Karpas-422 (cell line): Measurements from ENCODE around the gene FAHD1. TPM values are rescaled to one million over a fixed set of nuclear protein-coding genes. Genes with fewer than 3 reads are reported as not detected.

Experiments used
- DNase-seq: peaks from one replicate; pipeline ENCODE4 v3.0.0-alpha.2; 2015
- H2AFZ ChIP-seq: fragments of 200-600 bp; sonication (generic); 2 replicates; pipeline ENCODE4 v1.6.1; 2014; ENCODE audit warnings: antibody characterized with exemption, low read length, mixed read lengths
- H3K27ac ChIP-seq: fragments of 200-600 bp; sonication (generic); 2 replicates; pipeline ENCODE4 v1.5.1; 2014; ENCODE audit warnings: mild to moderate bottlenecking, low read length, moderate library complexity
- H3K27me3 ChIP-seq: fragments of 200-600 bp; sonication (generic); 2 replicates; pipeline ENCODE4 v1.6.1; 2014; ENCODE audit warnings: low read length, mixed read lengths
- H3K36me3 ChIP-seq: fragments of 200-600 bp; sonication (generic); 2 replicates; pipeline ENCODE4 v1.6.1; 2014; ENCODE audit warnings: low read length, mixed read lengths; ENCODE audit not compliant: insufficient read depth
- H3K4me1 ChIP-seq: fragments of 200-600 bp; sonication (generic); 2 replicates; pipeline ENCODE4 v1.6.1; 2014; ENCODE audit warnings: mild to moderate bottlenecking, low read length, mixed read lengths
- H3K4me2 ChIP-seq: fragments of 200-600 bp; sonication (generic); 2 replicates; pipeline ENCODE4 v1.6.1; 2014; ENCODE audit warnings: low read length, low read depth, mild to moderate bottlenecking; ENCODE audit not compliant: poor library complexity, severe bottlenecking
- H3K4me3 ChIP-seq: fragments of 200-600 bp; sonication (generic); 2 replicates; pipeline ENCODE4 v1.5.1; 2014; ENCODE audit warnings: mild to moderate bottlenecking, antibody characterized with exemption, low read length, mixed read lengths
- H3K79me2 ChIP-seq: fragments of 200-600 bp; sonication (generic); 2 replicates; pipeline ENCODE4 v1.6.1; 2014; ENCODE audit warnings: mild to moderate bottlenecking, low read length, mixed read lengths
- H3K9ac ChIP-seq: fragments of 200-600 bp; sonication (generic); 2 replicates; pipeline ENCODE4 v1.6.0; 2014; ENCODE audit warnings: low read length
- H3K9me2 ChIP-seq: fragments of 200-600 bp; sonication (generic), shearing (Covaris generic); replicated peaks from 2 replicates; pipeline ENCODE4 v1.6.0; 2014; ENCODE audit warnings: mild to moderate bottlenecking, low read length, moderate library complexity; ENCODE audit not compliant: insufficient read depth
- H3K9me3 ChIP-seq: fragments of 300-700, 200-600 bp; sonication (generic); 2 replicates; pipeline ENCODE4 v1.6.1; 2014; ENCODE audit warnings: low read length, mixed read lengths
- H4K20me1 ChIP-seq: fragments of 200-600 bp; sonication (generic); 2 replicates; pipeline ENCODE4 v1.6.1; 2014; ENCODE audit warnings: mild to moderate bottlenecking, antibody characterized with exemption, low read length, low read depth; ENCODE audit not compliant: insufficient read depth
- total RNA-seq: library from RNA; depleted of rRNA; stranded (reverse); fragments of >200 nt; shearing (Covaris generic); gene quantifications from 2 replicates; pipeline ENCODE4 v1.2.3, GENCODE V29; 2014; ENCODE audit warnings: low replicate concordance

The FAHD1 gene
- total RNA-seq, 1 experiment from 2014 or later = 12.6 TPM

DNA sequence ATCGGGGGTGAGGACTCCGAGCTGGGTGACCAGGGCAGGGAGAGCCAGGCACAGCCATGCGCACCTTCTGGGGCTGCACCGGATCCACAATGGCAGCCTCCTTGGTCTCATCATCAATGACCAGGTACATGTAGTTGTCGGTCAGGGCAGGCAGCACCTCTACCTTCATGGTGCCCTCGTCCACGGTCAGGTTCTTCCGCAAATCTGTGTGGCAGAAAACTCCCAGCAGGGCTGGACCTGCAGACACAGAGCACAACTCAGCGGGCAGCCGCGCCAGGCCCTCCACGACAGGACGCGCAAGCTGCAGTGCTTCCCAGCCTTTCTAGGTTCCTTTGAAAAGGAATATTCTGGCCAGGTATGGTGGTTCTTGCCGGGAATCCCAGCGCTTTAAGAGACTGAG lies 4.2 kb upstream of the FAHD1 start:
- peaks cover 13% of the 10 kb centered on the region for H3K4me1 ChIP-seq
- no peak overlapping the region for H3K4me3 ChIP-seq
- H3K79me2 ChIP-seq = peaks cover 6% of the 10 kb centered on the region
- H3K4me2 ChIP-seq = no peak overlapping the region
- H3K9me3 ChIP-seq = no peaks in the 10 kb centered on the region
- H3K9me2 ChIP-seq = no peaks in the 10 kb centered on the region
- H2AFZ ChIP-seq = no peak overlapping the region
- no peaks in the 10 kb centered on the region for H4K20me1 ChIP-seq
- no peak overlapping the region for H3K27ac ChIP-seq
- DNase-seq = no peak
- no peak overlapping the region for H3K9ac ChIP-seq
- no peaks in the 10 kb centered on the region for H3K36me3 ChIP-seq
- H3K27me3 ChIP-seq = no peaks in the 10 kb centered on the region

DNA sequence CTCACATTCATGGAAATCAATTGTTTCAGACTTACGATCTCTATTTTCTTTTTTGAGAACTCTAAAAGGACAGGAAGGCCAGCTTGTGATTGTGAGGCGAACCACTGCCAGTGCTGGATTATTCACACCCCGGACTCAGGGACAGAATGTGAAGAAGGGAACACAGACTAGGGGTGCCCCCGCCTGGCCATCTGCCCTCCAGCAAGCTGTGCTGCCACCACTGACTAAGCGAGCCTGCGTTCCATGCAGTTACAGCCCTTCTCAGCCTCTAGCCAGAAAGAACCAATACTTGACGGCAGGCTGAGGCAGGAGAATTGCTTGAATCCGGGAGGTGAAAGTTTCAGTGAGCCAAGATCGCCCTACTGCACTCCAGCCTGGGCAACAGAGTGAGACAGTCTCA lies 3.2 kb upstream of the FAHD1 start:
- Histone ChIP-seq H3K4me2 (no peak overlapping the region), H4K20me1 (no peaks in the 10 kb centered on the region), H3K36me3 (no peaks in the 10 kb centered on the region), H3K4me3 (no peak overlapping the region), H2AFZ (no peak overlapping the region), H3K27ac (no peak overlapping the region), H3K79me2 (peaks cover 15% of the 10 kb centered on the region), H3K27me3 (no peaks in the 10 kb centered on the region), H3K9me2 (no peaks in the 10 kb centered on the region), H3K9me3 (no peaks in the 10 kb centered on the region), H3K4me1 (peaks cover 23% of the 10 kb centered on the region), H3K9ac (peak overlapping the region; percentile 23; the same call in 1 of the 2 replicates)
- DNase-seq = peak; percentile 88

DNA sequence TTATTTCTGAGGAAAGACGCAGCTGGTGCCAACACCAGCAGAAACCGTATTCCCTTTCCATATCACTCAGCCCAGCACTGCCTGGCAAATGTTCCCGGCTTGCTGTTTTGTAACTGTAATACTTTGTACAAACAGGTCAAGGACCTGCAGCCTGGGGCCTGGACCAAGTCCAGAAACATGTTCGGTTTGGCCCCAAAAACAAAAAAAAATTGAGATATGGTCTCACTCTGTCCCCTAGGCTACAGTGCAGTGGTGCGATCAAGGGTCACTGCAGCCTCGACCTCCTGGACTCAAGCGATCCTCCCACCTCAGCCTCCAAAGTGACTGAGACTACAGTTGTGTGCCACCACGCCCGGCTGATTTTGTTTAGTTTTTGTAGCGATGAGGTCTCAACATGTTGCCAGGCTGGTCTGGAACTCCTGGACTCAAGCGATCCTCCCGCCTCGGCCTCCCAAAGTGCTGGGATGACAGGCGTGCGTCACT lies 1.6 kb upstream of the FAHD1 start:
- no peak for DNase-seq
- Histone ChIP-seq H3K27ac (no peak overlapping the region), H3K4me1 (peaks cover 31% of the 10 kb centered on the region), H3K36me3 (no peaks in the 10 kb centered on the region), H2AFZ (no peak overlapping the region), H3K9me2 (no peaks in the 10 kb centered on the region), H3K4me2 (peak overlapping the region; percentile 86), H3K9ac (peak overlapping the region; percentile 71), H3K4me3 (peak overlapping the region; percentile 74), H3K79me2 (peaks cover 19% of the 10 kb centered on the region), H3K9me3 (no peaks in the 10 kb centered on the region), H4K20me1 (no peaks in the 10 kb centered on the region), H3K27me3 (no peaks in the 10 kb centered on the region)

- no peak overlapping the region for H2AFZ ChIP-seq
- H3K27me3 ChIP-seq = no peaks in the 10 kb centered on the region
- H4K20me1 ChIP-seq = no peaks in the 10 kb centered on the region
- peaks cover 31% of the 10 kb centered on the region for H3K4me1 ChIP-seq
- H3K4me3 ChIP-seq = peak overlapping the region; percentile 74
- peak overlapping the region; percentile 86 for H3K4me2 ChIP-seq
- DNase-seq = peak; percentile 85
- peak overlapping the region; percentile 80 for H3K9ac ChIP-seq
- H3K9me2 ChIP-seq = no peaks in the 10 kb centered on the region
- H3K79me2 ChIP-seq = peaks cover 19% of the 10 kb centered on the region
- H3K9me3 ChIP-seq = no peaks in the 10 kb centered on the region
- H3K36me3 ChIP-seq = no peaks in the 10 kb centered on the region
- no peak overlapping the region for H3K27ac ChIP-seq
Observed at GRCh38 chr16:1825864-1826690, 929 bp upstream of the FAHD1 start.

- Histone ChIP-seq H3K4me1 (peaks cover 31% of the 10 kb centered on the region), H3K4me3 (peak overlapping the region; percentile 9; the same call in 1 of the 2 replicates), H3K27ac (no peak overlapping the region), H4K20me1 (no peaks in the 10 kb centered on the region), H3K9ac (peak overlapping the region; percentile 42), H2AFZ (no peak overlapping the region), H3K9me3 (no peaks in the 10 kb centered on the region), H3K36me3 (no peaks in the 10 kb centered on the region), H3K9me2 (no peaks in the 10 kb centered on the region), H3K27me3 (no peaks in the 10 kb centered on the region), H3K79me2 (peaks cover 19% of the 10 kb centered on the region), H3K4me2 (peak overlapping the region; percentile 85)
- DNase-seq = no peak
Observed at GRCh38 chr16:1828645-1829410, 1.8 kb downstream of the FAHD1 start.

GRCh38 chr16:1830213-1830612 lies 3.2 kb downstream of the FAHD1 start:
- Histone ChIP-seq H3K27me3 (no peaks in the 10 kb centered on the region), H3K4me1 (peaks cover 31% of the 10 kb centered on the region), H2AFZ (no peak overlapping the region), H3K79me2 (peaks cover 19% of the 10 kb centered on the region), H3K36me3 (no peaks in the 10 kb centered on the region), H3K9me2 (no peaks in the 10 kb centered on the region), H3K4me2 (no peak overlapping the region), H3K27ac (no peak overlapping the region), H3K9ac (no peak overlapping the region), H4K20me1 (no peaks in the 10 kb centered on the region), H3K4me3 (no peak overlapping the region), H3K9me3 (no peaks in the 10 kb centered on the region)
- DNase-seq = no peak

DNA sequence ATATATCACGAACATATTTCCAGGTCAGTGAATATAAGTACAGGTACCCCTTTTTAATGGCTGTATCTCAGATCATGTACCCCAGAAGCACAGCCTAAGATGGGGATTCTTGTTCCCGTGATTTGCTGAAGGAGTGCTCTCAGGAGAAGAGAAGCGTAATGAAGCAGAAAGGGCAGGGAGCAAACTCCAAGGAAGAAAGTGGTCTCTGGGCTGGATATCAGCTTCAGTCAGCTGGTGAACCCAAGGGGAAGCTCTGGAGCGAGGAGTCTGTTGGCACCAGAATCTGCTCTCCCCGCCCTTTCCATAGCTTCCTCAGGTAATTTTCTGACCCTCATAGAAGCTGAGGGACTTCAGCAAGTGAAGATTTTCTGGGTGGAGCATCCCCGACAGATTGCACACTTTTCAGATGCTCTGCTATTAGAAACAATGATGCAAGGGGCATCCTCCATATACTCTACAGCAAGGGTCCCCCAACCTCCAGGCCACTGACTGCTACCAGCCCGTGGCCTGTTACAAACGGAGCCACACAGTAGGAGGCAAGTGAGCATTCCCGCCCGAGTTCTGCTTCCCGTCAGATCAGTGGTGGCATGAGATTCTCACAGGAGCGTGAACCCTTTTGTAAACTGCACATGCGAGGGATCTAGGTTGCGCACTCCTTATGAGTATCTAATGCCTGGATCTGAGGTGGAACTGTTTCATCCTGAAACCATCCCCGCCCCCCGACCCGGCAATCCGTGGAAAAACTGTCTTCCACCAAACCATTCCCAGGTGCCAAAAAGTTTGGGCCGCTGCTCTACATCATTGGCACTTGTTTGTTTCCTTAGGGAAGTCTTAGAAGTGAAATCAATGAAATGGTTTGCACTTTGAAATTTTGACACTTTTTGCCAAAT lies 4.4 kb downstream of the FAHD1 start:
- Histone ChIP-seq H3K27me3 (no peaks in the 10 kb centered on the region), H3K9ac (no peak overlapping the region), H3K4me3 (no peak overlapping the region), H2AFZ (no peak overlapping the region), H3K4me1 (peaks cover 23% of the 10 kb centered on the region), H3K9me3 (no peaks in the 10 kb centered on the region), H3K79me2 (peaks cover 19% of the 10 kb centered on the region), H3K9me2 (no peaks in the 10 kb centered on the region), H4K20me1 (no peaks in the 10 kb centered on the region), H3K36me3 (no peaks in the 10 kb centered on the region), H3K4me2 (no peak overlapping the region), H3K27ac (no peak overlapping the region)
- DNase-seq = no peak
